Panc1 (cell line): ENCODE results near the gene KRTDAP.

Experiments
- CTCF ChIP-seq: fragments of 450-650 bp; IDR thresholded peaks from 2 replicates; pipeline ENCODE4 v1.5.1; 2017; ENCODE audit warnings: mild to moderate bottlenecking
- POLR2AphosphoS5 ChIP-seq: IDR thresholded peaks from 2 replicates; pipeline ENCODE4 v1.6.1; 2012; ENCODE audit warnings: mild to moderate bottlenecking, low read depth, low read length, moderate library complexity
- REST ChIP-seq, 2 experiments: IDR thresholded peaks; 2 replicates each; pipeline ENCODE4 v1.6.1; 2011 to 2012; ENCODE audit warnings: low read depth in 2 of 2, control low read depth in 1 of 2, low read length in 1 of 2, mild to moderate bottlenecking in 1 of 2, moderate library complexity in 1 of 2; ENCODE audit not compliant: insufficient read depth in 1 of 2
- SIN3A ChIP-seq: IDR thresholded peaks from 2 replicates; pipeline ENCODE4 v1.6.1; 2012; ENCODE audit warnings: low read depth, mild to moderate bottlenecking, low read length, moderate library complexity, borderline replicate concordance; ENCODE audit not compliant: insufficient read depth
- TCF7L2 ChIP-seq: IDR thresholded peaks from 2 replicates; pipeline ENCODE4 v1.6.1; 2011; ENCODE audit warnings: mild to moderate bottlenecking, low read depth, low read length, inconsistent platforms

- TF ChIP-seq CTCF (no peak), POLR2AphosphoS5 (no peak), SIN3A (no peak), REST (IDR thresholded peaks at IDR 0.05; ENCODE audit: insufficient read depth in 1 of 2, low read depth in 2 of 2, low read length in 1 of 2) (no peak), TCF7L2 (no peak)
Observed at GRCh38 chr19:35529241-35530218, 39.3 kb upstream of the KRTDAP start.
